Stimulated activated naive CD4-positive, alpha-beta T cell (primary cell): Measurements from ENCODE around the gene SPOCK1.

ENCODE experiments used
- DNase-seq, 6 experiments: peaks; one replicate each; lab custom pipeline; 2025; lab: John Stamatoyannopoulos, UW

Gene SPOCK1

GRCh38 chr5:137148159-137148558 is 351.0 kb downstream of the SPOCK1 start:
- DNase-seq, result no peak

- no peak for DNase-seq
These were observed 351.8 kb downstream of the SPOCK1 start for GRCh38 chr5:137147346-137147745.

- DNase-seq, result no peak
These were observed 352.7 kb downstream of the SPOCK1 start for GRCh38 chr5:137146402-137146890.

GRCh38 chr5:137145721-137146120 is 353.4 kb downstream of the SPOCK1 start:
- DNase-seq, result no peak

GRCh38 chr5:137144656-137145055 is 354.5 kb downstream of the SPOCK1 start:
- no peak for DNase-seq

GRCh38 chr5:137142764-137143605 is 356.1 kb downstream of the SPOCK1 start:
- no peak for DNase-seq

- no peak for DNase-seq
These were observed 356.8 kb downstream of the SPOCK1 start for GRCh38 chr5:137142346-137142745.

GRCh38 chr5:137141779-137142178 is 357.3 kb downstream of the SPOCK1 start:
- no peak for DNase-seq

GRCh38 chr5:137136991-137137632 is 362.0 kb downstream of the SPOCK1 start:
- no peak for DNase-seq

GRCh38 chr5:137134920-137135532 is 364.1 kb downstream of the SPOCK1 start:
- no peak for DNase-seq

- no peak for DNase-seq
These were observed 369.0 kb downstream of the SPOCK1 start for GRCh38 chr5:137129886-137130680.

GRCh38 chr5:137128012-137128411 is 371.1 kb downstream of the SPOCK1 start:
- no peak for DNase-seq

- no peak for DNase-seq
These were observed 372.3 kb downstream of the SPOCK1 start for GRCh38 chr5:137126829-137127228.

- no peak for DNase-seq
These were observed 376.6 kb downstream of the SPOCK1 start for GRCh38 chr5:137122558-137122957.

- no peak for DNase-seq
These were observed 377.1 kb downstream of the SPOCK1 start for GRCh38 chr5:137122075-137122474.

GRCh38 chr5:137119321-137119720 is 379.8 kb downstream of the SPOCK1 start:
- DNase-seq, result no peak

GRCh38 chr5:137118629-137119028 is 380.5 kb downstream of the SPOCK1 start:
- no peak for DNase-seq

- no peak for DNase-seq
These were observed 384.0 kb downstream of the SPOCK1 start for GRCh38 chr5:137115152-137115551.

- DNase-seq, result no peak
These were observed 384.6 kb downstream of the SPOCK1 start for GRCh38 chr5:137114529-137114928.

GRCh38 chr5:137113939-137114338 is 385.2 kb downstream of the SPOCK1 start:
- DNase-seq, result no peak

GRCh38 chr5:137113161-137113560 is 386.0 kb downstream of the SPOCK1 start:
- DNase-seq, result no peak
